ENCODE results near the gene ABCA3. TPM values are rescaled to one million over a fixed set of nuclear protein-coding genes. Genes with fewer than 3 reads are reported as not detected.
"Not testable (repeated sequence)": the region's sequence is repeated elsewhere in the genome, so short reads cannot be mapped to it uniquely, and the experiment has no call there.

Gene ABCA3
- total RNA-seq, 1 donor from 2014 or later = 1.2 TPM

- no peak for ATAC-seq
Observed at GRCh38 chr16:2252806-2253148, 87.8 kb downstream of the ABCA3 start.

- ATAC-seq = peak; percentile 94
Observed at GRCh38 chr16:2251296-2252111, 89.0 kb downstream of the ABCA3 start, which contains the start of gene ECI1. Gene ECI1 (minus strand): TSS chr16:2251587. CDS start chr16:2251566, 21 bp downstream.

- ATAC-seq = peak; percentile 17
Observed at GRCh38 chr16:2250652-2251295, 89.8 kb downstream of the ABCA3 start.

GRCh38 chr16:2246301-2246885 lies 94.1 kb downstream of the ABCA3 start:
- no peak for ATAC-seq

GRCh38 chr16:2244926-2245795 lies 95.4 kb downstream of the ABCA3 start:
- peak; percentile 46 for ATAC-seq

GRCh38 chr16:2244301-2244700 lies 96.2 kb downstream of the ABCA3 start:
- ATAC-seq = peak; percentile 31

GRCh38 chr16:2243781-2244180 lies 96.7 kb downstream of the ABCA3 start:
- ATAC-seq = peak; percentile 5

- ATAC-seq = no peak
Observed at GRCh38 chr16:2243031-2243528, 97.4 kb downstream of the ABCA3 start.

- no peak for ATAC-seq
Observed at GRCh38 chr16:2242598-2242997, 97.9 kb downstream of the ABCA3 start.

GRCh38 chr16:2240331-2240730 lies 100.2 kb downstream of the ABCA3 start:
- ATAC-seq = not testable (repeated sequence)

GRCh38 chr16:2238838-2239675 lies 101.5 kb downstream of the ABCA3 start:
- ATAC-seq = peak; percentile 32

GRCh38 chr16:2238150-2238837 lies 102.2 kb downstream of the ABCA3 start:
- peak; percentile 17 for ATAC-seq

- ATAC-seq = peak; percentile 7
Observed at GRCh38 chr16:2237493-2238149, 102.9 kb downstream of the ABCA3 start.

GRCh38 chr16:2237102-2237482 lies 103.4 kb downstream of the ABCA3 start:
- ATAC-seq = peak; percentile 3

GRCh38 chr16:2236337-2237101 lies 104.0 kb downstream of the ABCA3 start, which contains the start of gene DNASE1L2:
Gene DNASE1L2 (plus strand): TSS chr16:2236444. CDS start chr16:2236817, 373 bp downstream.
- peak; percentile 18 for ATAC-seq

GRCh38 chr16:2235695-2236336 lies 104.7 kb downstream of the ABCA3 start:
- ATAC-seq = no peak

GRCh38 chr16:2235234-2235651 lies 105.3 kb downstream of the ABCA3 start:
- no peak for ATAC-seq

- ATAC-seq = no peak
Observed at GRCh38 chr16:2234813-2235170, 105.7 kb downstream of the ABCA3 start.

Data from esophagus mucosa (tissue), 1 donor.